ENCODE data around the gene SMIM32. TPM values are rescaled to one million over a fixed set of nuclear protein-coding genes. Genes with fewer than 3 reads are reported as not detected.

SMIM32 gene
- total RNA-seq, 1 donor from 2014 or later = not detected

- no peak for DNase-seq (ENCODE audit: low spot score)
Measured at GRCh38 chr5:136188859-136189258, 4.1 kb downstream of the SMIM32 start.

GRCh38 chr5:136186796-136187195, 6.2 kb downstream of the SMIM32 start:
- DNase-seq (ENCODE audit: low spot score) = no peak

GRCh38 chr5:136185974-136186665, 6.8 kb downstream of the SMIM32 start:
- no peak for DNase-seq (ENCODE audit: low spot score)

- DNase-seq (ENCODE audit: low spot score) = no peak
Measured at GRCh38 chr5:136182618-136183017, 10.3 kb downstream of the SMIM32 start.

DNA sequence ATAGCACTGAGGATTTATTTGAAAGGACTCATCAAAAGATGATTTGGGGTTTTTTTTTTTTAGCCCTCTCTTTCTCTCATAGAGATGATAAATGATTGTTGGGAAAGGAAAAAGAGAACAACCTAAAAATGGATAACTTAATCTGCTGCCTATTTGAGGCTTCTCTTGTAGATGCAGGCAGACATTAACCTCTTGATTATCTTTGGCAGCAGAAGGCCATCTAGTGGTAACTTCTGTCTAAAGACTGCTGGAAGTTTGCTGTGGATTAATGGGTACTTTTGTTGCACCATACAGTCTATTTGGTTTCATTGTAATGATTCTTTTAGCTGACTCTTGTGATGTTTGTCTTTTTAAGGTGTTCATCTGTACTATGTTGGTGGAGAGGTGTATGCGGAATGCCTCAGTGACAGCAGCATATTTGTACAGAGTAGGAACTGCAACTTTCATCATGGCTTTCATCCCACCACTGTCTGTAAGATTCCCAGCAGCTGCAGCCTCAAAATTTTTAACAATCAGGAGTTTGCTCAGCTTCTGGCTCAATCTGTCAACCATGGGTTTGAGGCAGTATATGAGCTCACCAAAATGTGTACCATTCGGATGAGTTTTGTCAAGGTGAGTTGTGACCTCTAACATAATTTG, 18.8 kb downstream of the SMIM32 start:
- DNase-seq (ENCODE audit: low spot score) = no peak

- DNase-seq (ENCODE audit: low spot score) = no peak
Measured at GRCh38 chr5:136169218-136169617, 23.7 kb downstream of the SMIM32 start.

- DNase-seq (ENCODE audit: low spot score) = no peak
Measured at GRCh38 chr5:136166909-136167308, 26.1 kb downstream of the SMIM32 start.

DNA sequence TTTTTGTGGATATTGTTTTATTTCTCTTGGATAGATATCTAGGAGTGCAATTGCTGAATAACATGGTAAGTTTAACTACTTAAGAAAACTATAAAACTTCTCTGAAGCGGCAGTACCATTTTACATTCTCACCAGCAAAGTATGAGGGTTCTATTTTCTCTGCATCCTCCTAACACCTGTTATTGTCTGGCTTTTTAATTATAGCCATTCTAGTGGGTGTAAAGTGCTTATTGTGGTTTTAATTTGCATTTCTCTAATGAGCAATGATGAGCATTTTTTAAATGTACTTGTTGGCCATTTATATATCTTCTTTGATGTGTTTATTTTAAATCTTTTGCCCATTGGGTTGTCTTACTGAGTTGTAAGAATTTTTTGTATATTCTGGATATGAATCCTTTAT, 28.7 kb downstream of the SMIM32 start:
- DNase-seq (ENCODE audit: low spot score) = no peak

- no peak for DNase-seq (ENCODE audit: low spot score)
Measured at GRCh38 chr5:136162008-136162407, 31.0 kb downstream of the SMIM32 start.

DNA sequence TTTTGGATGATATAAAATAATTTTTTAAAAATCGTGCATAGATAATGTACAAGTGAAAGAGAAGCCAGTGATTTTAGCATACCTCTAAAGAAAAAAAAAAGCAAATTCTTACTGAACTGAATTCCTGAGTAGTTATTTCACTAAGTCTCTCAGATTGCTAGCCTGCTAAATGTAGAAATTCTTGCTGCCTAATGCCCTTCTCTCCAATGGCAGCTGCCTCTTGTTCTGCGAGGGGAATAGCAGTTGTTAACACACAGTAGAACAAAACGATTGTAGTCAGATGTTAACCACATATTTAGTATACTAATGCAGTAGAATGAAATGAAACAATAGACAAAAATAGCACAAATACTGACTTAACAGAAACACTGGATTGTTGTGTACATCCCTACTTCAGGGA, 33.5 kb downstream of the SMIM32 start:
- DNase-seq (ENCODE audit: low spot score) = no peak

- no peak for DNase-seq (ENCODE audit: low spot score)
Measured at GRCh38 chr5:136157514-136157913, 35.4 kb downstream of the SMIM32 start.

DNA sequence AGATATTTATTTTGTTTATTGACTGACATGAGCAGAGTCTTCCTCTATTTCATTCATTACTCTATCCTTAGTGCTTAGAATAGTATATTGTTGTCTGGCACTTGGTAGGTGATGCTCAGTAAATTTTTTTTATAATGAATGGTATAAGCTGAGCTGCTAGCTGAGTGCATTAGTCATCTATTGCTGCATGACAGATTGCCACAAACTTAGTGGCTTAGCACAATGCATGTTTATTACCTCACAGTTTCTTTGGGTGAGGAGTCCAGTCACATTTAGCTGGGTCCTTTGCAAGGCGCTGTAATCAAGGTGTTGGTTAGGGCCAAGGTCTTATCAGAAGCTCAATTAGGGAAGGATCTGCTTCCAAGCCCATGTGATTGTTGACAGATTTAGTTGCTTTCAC, 37.2 kb downstream of the SMIM32 start:
- no peak for DNase-seq (ENCODE audit: low spot score)

DNA sequence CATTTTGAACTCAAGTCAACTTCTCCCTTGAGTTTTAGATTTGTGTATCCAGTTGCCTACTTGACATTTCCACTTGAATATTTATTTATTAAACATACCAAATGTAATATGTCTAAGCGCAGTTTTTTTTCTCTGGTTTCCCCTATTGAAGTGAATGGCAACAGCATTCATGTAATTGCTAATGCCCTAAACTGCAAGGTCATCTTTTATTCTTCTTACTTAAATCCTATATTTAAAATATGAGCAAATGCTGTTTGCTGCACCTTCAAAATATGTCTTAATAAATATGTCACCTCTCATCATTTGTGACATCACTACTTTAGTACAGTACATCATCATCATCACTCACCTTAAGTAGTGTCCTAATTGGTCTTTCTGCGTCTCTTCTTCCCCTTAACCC, 37.9 kb downstream of the SMIM32 start:
- DNase-seq (ENCODE audit: low spot score) = no peak

DNA sequence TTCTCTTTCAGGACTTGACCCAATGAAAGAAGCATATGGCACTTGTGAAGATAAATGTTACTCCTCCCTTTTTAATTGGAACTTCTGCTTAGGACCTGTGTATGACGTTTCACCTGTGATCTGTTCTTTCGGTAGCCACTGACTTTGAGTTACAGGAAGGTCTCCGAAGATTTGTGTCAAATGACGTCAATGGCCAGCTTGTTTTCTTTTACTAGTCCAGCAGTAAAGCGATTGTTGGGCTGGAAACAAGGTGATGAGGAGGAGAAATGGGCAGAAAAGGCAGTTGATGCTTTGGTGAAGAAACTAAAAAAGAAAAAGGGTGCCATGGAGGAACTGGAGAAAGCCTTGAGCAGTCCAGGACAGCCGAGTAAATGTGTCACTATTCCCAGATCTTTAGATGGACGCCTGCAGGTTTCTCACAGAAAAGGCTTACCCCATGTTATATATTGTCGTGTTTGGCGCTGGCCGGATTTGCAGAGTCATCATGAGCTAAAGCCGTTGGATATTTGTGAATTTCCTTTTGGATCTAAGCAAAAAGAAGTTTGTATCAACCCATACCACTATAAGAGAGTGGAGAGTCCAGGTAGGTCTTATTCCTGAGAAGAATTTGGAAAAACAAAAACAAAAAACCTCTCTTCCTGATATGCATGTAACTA, 39.3 kb downstream of the SMIM32 start:
- DNase-seq (ENCODE audit: low spot score) = no peak

DNA sequence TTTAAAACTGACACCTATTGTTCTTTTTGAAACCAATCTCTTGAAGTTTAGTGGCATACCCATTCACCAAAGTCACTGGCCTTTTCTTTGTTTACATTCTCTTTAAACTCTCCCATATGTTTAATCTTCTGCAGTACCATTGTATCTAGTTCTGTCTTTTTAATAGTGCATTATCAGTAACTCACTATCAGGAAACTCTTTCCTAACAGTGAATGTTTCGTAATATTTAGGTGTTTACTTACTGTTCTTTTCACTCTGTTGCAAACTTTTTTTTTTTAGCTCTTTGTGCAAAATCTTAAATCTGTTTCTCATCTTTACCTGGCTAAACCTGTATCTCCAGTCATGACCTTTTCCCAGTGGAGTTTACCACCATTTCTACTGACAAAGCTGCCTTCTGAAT, 43.1 kb downstream of the SMIM32 start:
- DNase-seq (ENCODE audit: low spot score) = no peak

DNA sequence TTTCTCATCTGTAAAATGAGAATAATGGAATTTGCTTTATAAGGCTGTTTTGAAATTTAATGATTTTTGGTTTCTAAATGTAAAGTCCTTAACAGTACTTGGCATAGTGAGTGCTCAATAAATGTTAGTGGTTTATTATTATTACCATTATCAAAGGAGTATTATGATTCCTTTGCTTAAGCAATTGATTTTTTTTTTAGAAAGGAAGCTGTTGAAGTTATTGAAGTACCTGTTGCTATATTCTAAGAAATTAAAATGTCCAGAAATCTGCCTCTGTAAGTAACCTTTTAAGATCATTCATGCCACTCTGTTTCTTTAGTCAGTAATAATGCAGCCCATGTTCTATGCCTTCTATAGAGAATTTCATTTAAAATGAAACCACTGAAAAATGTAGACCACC, 45.3 kb downstream of the SMIM32 start:
- DNase-seq (ENCODE audit: low spot score) = no peak

DNA sequence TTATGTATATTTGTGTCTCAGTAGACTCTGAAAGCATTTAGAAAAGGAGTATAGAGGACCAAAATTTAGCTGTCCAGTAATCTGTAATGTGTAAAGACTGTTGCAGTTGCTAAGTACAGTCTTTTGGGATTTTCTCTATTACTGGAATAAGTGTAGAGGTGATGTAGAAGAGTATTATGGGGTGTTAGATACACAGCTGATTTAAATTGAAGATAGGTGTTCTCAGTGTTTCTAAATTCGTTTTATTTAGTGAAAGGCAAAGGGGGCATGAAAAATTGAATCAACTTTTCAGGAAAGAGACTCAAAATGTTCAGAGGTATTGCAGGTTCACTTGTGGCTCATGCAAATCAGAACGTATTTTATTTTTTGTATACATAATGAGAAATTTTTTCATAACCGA, 46.8 kb downstream of the SMIM32 start:
- DNase-seq (ENCODE audit: low spot score) = no peak

- no peak for DNase-seq (ENCODE audit: low spot score)
Measured at GRCh38 chr5:136145030-136145429, 47.9 kb downstream of the SMIM32 start.

- no peak for DNase-seq (ENCODE audit: low spot score)
Measured at GRCh38 chr5:136143763-136144162, 49.2 kb downstream of the SMIM32 start.

DNA sequence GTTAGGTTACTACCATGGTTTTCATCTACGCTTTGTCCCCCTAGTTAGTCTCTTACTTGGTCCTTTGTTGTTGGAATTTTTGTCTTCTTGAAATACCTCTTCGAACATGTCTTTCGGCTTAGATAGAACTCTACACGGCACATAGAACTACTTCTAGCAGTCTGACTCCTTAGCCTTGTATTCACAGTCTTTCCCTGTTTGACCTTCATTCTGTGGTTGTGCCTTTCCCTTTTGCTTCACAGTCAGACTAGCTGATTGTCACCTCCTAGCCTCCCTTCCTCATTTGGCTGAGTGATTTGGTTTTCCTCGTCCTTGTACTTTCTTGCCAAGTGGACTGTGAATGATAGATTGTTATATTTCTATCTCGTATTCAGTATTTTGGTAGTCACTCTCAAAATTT, 49.6 kb downstream of the SMIM32 start:
- no peak for DNase-seq (ENCODE audit: low spot score)

DNA sequence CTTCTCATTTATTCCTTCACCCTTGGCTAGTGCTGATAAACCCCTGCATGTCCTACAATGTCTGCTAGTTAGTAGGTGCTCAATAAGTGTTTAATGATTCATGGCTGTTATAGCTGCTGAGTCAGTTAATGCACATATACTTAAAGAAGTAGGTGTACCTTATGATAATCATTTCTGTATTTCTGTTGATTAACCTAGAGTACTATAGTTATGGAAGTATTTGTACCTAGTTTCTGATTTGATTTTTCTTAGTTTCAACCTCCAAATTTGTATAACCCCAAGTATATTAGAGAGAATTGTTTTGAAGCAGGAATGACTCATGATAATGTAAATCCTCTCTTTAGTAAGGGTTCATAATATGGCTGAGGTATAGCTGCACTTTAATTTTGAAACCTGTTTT, 51.4 kb downstream of the SMIM32 start:
- DNase-seq (ENCODE audit: low spot score) = no peak
